22Rv1 (cell line): Measurements from ENCODE around the gene CHCT1.

Experiments used
- CTCF ChIP-seq: fragments of 450-650 bp; IDR thresholded peaks from 2 replicates; pipeline ENCODE4 v1.5.1; 2017; ENCODE audit warnings: mild to moderate bottlenecking
- ZFX ChIP-seq: fragments of 450-650 bp; IDR thresholded peaks from 2 replicates; pipeline ENCODE4 v1.6.1; 2017; ENCODE audit warnings: antibody characterized with exemption, borderline replicate concordance

- TF ChIP-seq CTCF (no peak), ZFX (no peak)
Measured at GRCh38 chr17:60463157-60463835, 41.0 kb downstream of the CHCT1 start.
